Spleen (tissue), 7 donors: ENCODE results near the gene ZNF831.

Experiments
- POLR2A ChIP-seq, 3 donors: fragments of 450-650 bp; IDR thresholded peaks; one replicate each; pipeline ENCODE4 v1.5.1; 2017; ENCODE audit warnings: antibody characterized with exemption in 3 of 3, mild to moderate bottlenecking in 1 of 3
- POLR2AphosphoS5 ChIP-seq, 3 donors: sonication (generic); formaldehyde crosslinking; IDR thresholded peaks; one replicate each; pipeline ENCODE4 v1.5.1; 2017; ENCODE audit warnings: antibody characterized with exemption in 3 of 3
- TF ChIP-seq, protein P1 (sequence below), 11 experiments: fragments of 200-600 bp in 7 of 11; fragments of 450-650 bp in 4 of 11; sonication (generic) in 4 of 11; IDR thresholded peaks in 8 of 11; conservative IDR thresholded peaks in 3 of 11; 1 replicate in 7 of 11; 2 replicates in 4 of 11; pipeline versions ENCODE4 v1.4.0 to v1.8.0; 2016 to 2021; ENCODE audit warnings: antibody characterized with exemption in 11 of 11, inconsistent platforms in 4 of 11, mild to moderate bottlenecking in 1 of 11
- donor health status: DM: no; HTN: no; CAD: no; lungs with moderate emphysema.
- donor health status: DM: no; HTN: no; CAD: no.
- donor health status: DM: no; HTN: no; CAD: no.

DNA sequence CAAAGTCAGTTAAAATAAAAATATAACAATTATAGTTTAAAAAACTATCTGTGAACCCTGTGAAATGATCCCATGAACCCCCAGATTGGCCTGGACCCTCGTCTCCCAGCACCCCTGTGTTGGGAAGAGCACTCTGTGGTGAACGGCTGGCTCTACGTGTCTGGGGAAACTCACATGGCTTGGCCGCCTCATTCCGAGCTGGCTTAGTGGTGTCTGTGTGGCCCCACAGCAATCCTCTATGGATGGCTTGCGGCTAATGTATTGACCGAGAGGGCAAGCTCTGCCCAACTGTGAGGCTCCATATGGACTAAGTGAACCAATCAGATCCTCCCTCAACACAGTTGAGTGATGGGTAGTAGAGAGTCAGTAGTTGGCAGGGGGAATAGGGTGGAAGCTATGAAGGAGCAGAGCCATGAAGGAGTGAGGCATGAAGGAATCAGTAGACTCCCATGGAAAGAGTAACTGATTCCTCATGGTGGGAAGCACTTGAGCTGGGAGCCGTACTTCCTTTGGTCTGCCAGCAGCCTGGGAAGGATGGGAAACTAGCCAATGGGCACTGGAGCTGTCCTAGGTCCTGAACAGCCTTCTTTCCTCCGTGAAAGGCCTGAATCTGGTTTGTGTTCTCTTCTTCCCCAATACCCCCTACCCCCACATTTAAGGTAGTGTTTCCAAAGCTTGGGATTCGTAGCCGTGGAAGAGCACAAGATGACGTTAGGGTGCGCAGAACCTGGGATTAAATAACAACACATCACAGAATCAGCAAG is 21.6 kb upstream of the ZNF831 start:
- no peak for TF ChIP-seq POLR2A (IDR thresholded peaks at IDR 0.05)
- TF ChIP-seq, protein P1, sequence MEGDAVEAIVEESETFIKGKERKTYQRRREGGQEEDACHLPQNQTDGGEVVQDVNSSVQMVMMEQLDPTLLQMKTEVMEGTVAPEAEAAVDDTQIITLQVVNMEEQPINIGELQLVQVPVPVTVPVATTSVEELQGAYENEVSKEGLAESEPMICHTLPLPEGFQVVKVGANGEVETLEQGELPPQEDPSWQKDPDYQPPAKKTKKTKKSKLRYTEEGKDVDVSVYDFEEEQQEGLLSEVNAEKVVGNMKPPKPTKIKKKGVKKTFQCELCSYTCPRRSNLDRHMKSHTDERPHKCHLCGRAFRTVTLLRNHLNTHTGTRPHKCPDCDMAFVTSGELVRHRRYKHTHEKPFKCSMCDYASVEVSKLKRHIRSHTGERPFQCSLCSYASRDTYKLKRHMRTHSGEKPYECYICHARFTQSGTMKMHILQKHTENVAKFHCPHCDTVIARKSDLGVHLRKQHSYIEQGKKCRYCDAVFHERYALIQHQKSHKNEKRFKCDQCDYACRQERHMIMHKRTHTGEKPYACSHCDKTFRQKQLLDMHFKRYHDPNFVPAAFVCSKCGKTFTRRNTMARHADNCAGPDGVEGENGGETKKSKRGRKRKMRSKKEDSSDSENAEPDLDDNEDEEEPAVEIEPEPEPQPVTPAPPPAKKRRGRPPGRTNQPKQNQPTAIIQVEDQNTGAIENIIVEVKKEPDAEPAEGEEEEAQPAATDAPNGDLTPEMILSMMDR (IDR thresholded peaks at IDR 0.05 in 8 of 11, conservative IDR thresholded peaks at IDR 0.05 in 3 of 11), result no peak
- no peak for TF ChIP-seq POLR2AphosphoS5 (IDR thresholded peaks at IDR 0.05)
